Endothelial cell (in vitro differentiated cells): Measurements from ENCODE around the gene AFAP1L2. TPM values are rescaled to one million over a fixed set of nuclear protein-coding genes. Genes with fewer than 3 reads are reported as not detected.
"Not testable (repeated sequence)": the region's sequence is repeated elsewhere in the genome, so short reads cannot be mapped to it uniquely, and the experiment has no call there.

Experiments
- DNase-seq: peaks from one replicate; pipeline ENCODE4 v3.0.0; 2021; ENCODE audit warnings: low spot score
- H3K27ac Mint-ChIP-seq: one replicate; pipeline ENCODE4 v1.8.0; 2021; ENCODE audit warnings: mixed read lengths, inconsistent platforms; ENCODE audit not compliant: unreplicated experiment
- H3K27me3 Mint-ChIP-seq: one replicate; pipeline ENCODE4 v1.8.0; 2021; ENCODE audit warnings: mild to moderate bottlenecking, moderate library complexity, mixed read lengths, inconsistent platforms; ENCODE audit not compliant: unreplicated experiment
- H3K36me3 Mint-ChIP-seq: one replicate; pipeline ENCODE4 v1.8.0; 2021; ENCODE audit warnings: mild to moderate bottlenecking, low read depth, mixed read lengths, inconsistent platforms; ENCODE audit not compliant: unreplicated experiment
- H3K4me1 Mint-ChIP-seq: one replicate; pipeline ENCODE4 v1.8.0; 2021; ENCODE audit warnings: mild to moderate bottlenecking, mixed read lengths, inconsistent platforms; ENCODE audit not compliant: unreplicated experiment
- H3K4me3 Mint-ChIP-seq: one replicate; pipeline ENCODE4 v1.8.0; 2021; ENCODE audit warnings: mild to moderate bottlenecking, mixed read lengths, inconsistent platforms; ENCODE audit not compliant: unreplicated experiment
- H3K9me3 Mint-ChIP-seq: one replicate; pipeline ENCODE4 v1.8.0; 2021; ENCODE audit warnings: mixed read lengths, inconsistent platforms; ENCODE audit not compliant: unreplicated experiment
- CTCF ChIP-seq: fragments of 200-600 bp; sonication (generic); IDR thresholded peaks from one replicate; pipeline ENCODE4 v1.5.0; 2021; ENCODE audit warnings: antibody characterized with exemption; ENCODE audit not compliant: unreplicated experiment
- total RNA-seq: library from RNA; stranded (reverse); fragmentation: NEBNext Ultra II Directional; extraction: Animal tissue kit (Norgen Biotek cat#: 25700); gene quantifications from one replicate; pipeline ENCODE4 v1.2.1, GENCODE V29; 2021; ENCODE audit not compliant: unreplicated experiment

The AFAP1L2 gene
- total RNA-seq, 1 donor from 2014 or later: 0.77 TPM

- Mint-ChIP-seq H3K4me1 (no peaks in the 10 kb centered on the region), H3K4me3 (no peak overlapping the region)
These were observed 50.9 kb downstream of the AFAP1L2 start for GRCh38 chr10:114353383-114353782.

GRCh38 chr10:114352653-114353298 is 51.5 kb downstream of the AFAP1L2 start:
- Mint-ChIP-seq H3K36me3 (no peaks in the 10 kb centered on the region), H3K27me3 (no peaks in the 10 kb centered on the region), H3K27ac (no peak overlapping the region), H3K9me3 (no peaks in the 10 kb centered on the region), H3K4me3 (no peak overlapping the region), H3K4me1 (no peaks in the 10 kb centered on the region)
- TF ChIP-seq CTCF: no peak
- no peak for DNase-seq

More at GRCh38 chr10:114353383-114353782, 50.9 kb downstream of the AFAP1L2 start:
- Mint-ChIP-seq H3K9me3 (no peaks in the 10 kb centered on the region), H3K27ac (no peak overlapping the region), H3K27me3 (no peaks in the 10 kb centered on the region), H3K36me3 (no peaks in the 10 kb centered on the region)
- DNase-seq: no peak
- TF ChIP-seq CTCF: no peak

GRCh38 chr10:114350751-114351150 is 53.6 kb downstream of the AFAP1L2 start:
- Mint-ChIP-seq H3K4me1 (peaks cover 3% of the 10 kb centered on the region), H3K27me3 (no peaks in the 10 kb centered on the region), H3K4me3 (no peak overlapping the region), H3K36me3 (no peaks in the 10 kb centered on the region), H3K27ac (no peak overlapping the region), H3K9me3 (no peaks in the 10 kb centered on the region)
- DNase-seq: no peak
- TF ChIP-seq CTCF: no peak

GRCh38 chr10:114349522-114350215 is 54.6 kb downstream of the AFAP1L2 start:
- DNase-seq: no peak
- Mint-ChIP-seq H3K36me3 (no peaks in the 10 kb centered on the region), H3K4me3 (no peak overlapping the region), H3K27me3 (peaks cover 2% of the 10 kb centered on the region), H3K4me1 (peaks cover 3% of the 10 kb centered on the region), H3K9me3 (no peaks in the 10 kb centered on the region), H3K27ac (no peak overlapping the region)
- no peak for TF ChIP-seq CTCF

- not testable (repeated sequence) for H3K4me1 Mint-ChIP-seq, H3K36me3 Mint-ChIP-seq, H3K27ac Mint-ChIP-seq, H3K9me3 Mint-ChIP-seq, DNase-seq, H3K27me3 Mint-ChIP-seq, H3K4me3 Mint-ChIP-seq
These were observed 55.2 kb downstream of the AFAP1L2 start for GRCh38 chr10:114349071-114349470.
